IMR-90 (cell line): ENCODE measurements around the gene DYRK2. TPM values are rescaled to one million over a fixed set of nuclear protein-coding genes. Genes with fewer than 3 reads are reported as not detected.

ENCODE experiments used
- ATAC-seq: fragments of 200-7000 bp; cut with Tn5 transposase; 2 replicates; pipeline ENCODE4 v1.9.1; 2020; ENCODE audit warnings: low read depth, mild to moderate bottlenecking, moderate library complexity
- BruUV-seq: library from RNA; stranded (reverse); fragments of 400-500 nt; replicated peaks from 2 replicates; lab custom pipeline; 2021; lab: Mats Ljungman, UMichigan
- CTCF ChIA-PET: fragments of 300-600 bp; formaldehyde crosslinking; extraction: SDS; loops from one replicate; lab custom pipeline; 2021; ENCODE audit warnings: antibody characterized with exemption; lab: Yijun Ruan, JAX
- POLR2A ChIA-PET: fragments of 300-600 bp; sonication (Branson Sonifier 250); formaldehyde crosslinking; loops from one replicate; lab custom pipeline; 2022; ENCODE audit warnings: antibody characterized with exemption; ENCODE audit not compliant: unreplicated experiment; lab: Charles Lee
- DNase-seq: peaks from one replicate; pipeline ENCODE4 v3.0.0; 2013
- H2AFZ ChIP-seq: replicated peaks from 2 replicates; pipeline ENCODE3; 2013; ENCODE audit warnings: low read length, mild to moderate bottlenecking; ENCODE audit not compliant: poor library complexity
- H2AK5ac ChIP-seq: 2 replicates; pipeline ENCODE4 v1.6.1; 2013; ENCODE audit warnings: low read depth, low read length, inconsistent platforms
- H2AK9ac ChIP-seq: replicated peaks from 2 replicates; pipeline ENCODE3; 2013; ENCODE audit warnings: mild to moderate bottlenecking, low read depth, low read length, moderate library complexity; ENCODE audit not compliant: poor library complexity
- H2BK120ac ChIP-seq: 2 replicates; pipeline ENCODE4 v1.6.1; 2013; ENCODE audit warnings: low read depth, low read length, inconsistent platforms
- H2BK15ac ChIP-seq: 3 replicates; pipeline ENCODE4 v1.6.1; 2013; ENCODE audit warnings: low read depth, low read length, inconsistent platforms
- H2BK20ac ChIP-seq: 2 replicates; pipeline ENCODE4 v1.6.1; 2013; ENCODE audit warnings: low read depth, mild to moderate bottlenecking, inconsistent platforms, low read length, moderate library complexity
- H2BK5ac ChIP-seq: 2 replicates; pipeline ENCODE4 v1.6.1; 2013; ENCODE audit warnings: mild to moderate bottlenecking, low read depth, low read length, inconsistent platforms; ENCODE audit not compliant: poor library complexity, severe bottlenecking
- H3K14ac ChIP-seq: replicated peaks from 2 replicates; pipeline ENCODE4 v1.6.1; 2013; ENCODE audit warnings: low read depth, low read length, inconsistent platforms
- H3K18ac ChIP-seq: 2 replicates; pipeline ENCODE4 v1.6.1; 2013; ENCODE audit warnings: low read depth, low read length, control low read depth
- H3K23ac ChIP-seq: 2 replicates; pipeline ENCODE4 v1.6.1; 2013; ENCODE audit warnings: low read depth, low read length, inconsistent platforms
- H3K27ac ChIP-seq: 2 replicates; pipeline ENCODE4 v1.5.1; 2013; ENCODE audit warnings: mild to moderate bottlenecking, control low read depth, low read length; ENCODE audit not compliant: insufficient read depth
- H3K27me3 ChIP-seq: 2 replicates; pipeline ENCODE4 v1.6.1; 2013; ENCODE audit warnings: low read length; ENCODE audit not compliant: control insufficient read depth, insufficient read depth
- H3K36me3 ChIP-seq: 2 replicates; pipeline ENCODE4 v1.6.1; 2013; ENCODE audit warnings: low read length, mixed read lengths; ENCODE audit not compliant: control insufficient read depth, insufficient read depth
- H3K4ac ChIP-seq: 2 replicates; pipeline ENCODE4 v1.6.1; 2013; ENCODE audit warnings: low read depth, low read length, inconsistent platforms
- H3K4me1 ChIP-seq: 2 replicates; pipeline ENCODE4 v1.6.1; 2013; ENCODE audit warnings: low read length, mixed read lengths; ENCODE audit not compliant: control insufficient read depth, insufficient read depth
- H3K4me2 ChIP-seq: 2 replicates; pipeline ENCODE4 v1.6.1; 2013; ENCODE audit warnings: low read depth, mild to moderate bottlenecking, control low read depth, low read length, moderate library complexity
- H3K4me3 ChIP-seq: 2 replicates; pipeline ENCODE4 v1.5.1; 2013; ENCODE audit warnings: low read depth, mild to moderate bottlenecking, control low read depth, low read length, moderate library complexity; ENCODE audit not compliant: insufficient read depth
- H3K56ac ChIP-seq: 2 replicates; pipeline ENCODE4 v1.6.1; 2013; ENCODE audit warnings: low read length, inconsistent platforms; ENCODE audit not compliant: insufficient read depth; ENCODE audit errors: extremely low read depth
- H3K79me1 ChIP-seq, 2 experiments: 2 replicates each; pipeline ENCODE4 v1.6.1; 2013; ENCODE audit warnings: low read length in 2 of 2, inconsistent platforms in 1 of 2, low read depth in 1 of 2
- H3K9ac ChIP-seq: 2 replicates; pipeline ENCODE4 v1.6.1; 2013; ENCODE audit warnings: low read depth, low read length, control low read depth
- H3K9me1 ChIP-seq: 2 replicates; pipeline ENCODE4 v1.6.1; 2013; ENCODE audit warnings: low read length, inconsistent platforms; ENCODE audit not compliant: insufficient read depth
- H3K9me3 ChIP-seq: 2 replicates; pipeline ENCODE4 v1.6.1; 2013; ENCODE audit warnings: low read length; ENCODE audit not compliant: control insufficient read depth, insufficient read depth
- H4K20me1 ChIP-seq: 2 replicates; pipeline ENCODE4 v1.6.1; 2013; ENCODE audit warnings: low read length, inconsistent platforms; ENCODE audit not compliant: insufficient read depth
- H4K5ac ChIP-seq: 2 replicates; pipeline ENCODE4 v1.6.1; 2013; ENCODE audit warnings: mild to moderate bottlenecking, low read depth, low read length, control low read depth
- H4K8ac ChIP-seq, 2 experiments: 2 replicates each; pipeline ENCODE4 v1.6.1; 2013; ENCODE audit warnings: low read depth in 2 of 2, low read length in 2 of 2, control low read depth in 1 of 2, inconsistent platforms in 1 of 2
- H4K91ac ChIP-seq: 2 replicates; pipeline ENCODE4 v1.6.1; 2013; ENCODE audit warnings: low read depth, low read length, inconsistent platforms; ENCODE audit not compliant: insufficient read depth
- CTCF ChIP-seq: conservative IDR thresholded peaks from 2 replicates; pipeline ENCODE4 v1.5.1; 2012; ENCODE audit warnings: mild to moderate bottlenecking, low read depth, low read length, improper control_type of control experiment
- POLR2A ChIP-seq: IDR thresholded peaks from 2 replicates; pipeline ENCODE4 v1.6.1; 2012; ENCODE audit warnings: mild to moderate bottlenecking, low read depth, low read length
- RAD21 ChIP-seq: IDR thresholded peaks from 2 replicates; pipeline ENCODE4 v1.6.1; 2012; ENCODE audit warnings: low read length, improper control_type of control experiment
- WGBS, 2 experiments: methylation state at CpG; one replicate each; pipeline versions ENCODE4 v1.1.5 to v1.1.7; 2013; ENCODE audit warnings: missing lambda C conversion rate in 2 of 2; ENCODE audit not compliant: insufficient read length in 1 of 2; ENCODE audit errors: extremely low coverage in 2 of 2; 5-methylcytosine and 5-hydroxymethylcytosine counted together
- dilution Hi-C: fragments of 300-500 bp; cut with HindIII; formaldehyde crosslinking; loops from one replicate; pipeline ENCODE4 v1.14.3; 2018; ENCODE audit warnings: low sequenced_read_pairs; ENCODE audit not compliant: unreplicated experiment
- in situ Hi-C: fragments of 300-500 bp; cut with MboI; formaldehyde crosslinking; loops from 3 replicates; pipeline ENCODE4 v1.14.3; 2019; ENCODE audit warnings: low sequenced_read_pairs, inconsistent platforms, mixed read lengths
- intact Hi-C: fragments of 100-400 bp; cut with micrococcal nuclease; formaldehyde crosslinking; loops from 2 replicates; pipeline ENCODE4 v1.10.0; 2022
- polyA plus RNA-seq, 3 experiments: library from polyadenylated mRNA; depleted of rRNA; stranded (reverse); fragments of >200 nt; gene quantifications; 2 replicates each; pipeline ENCODE4 v1.2.3, GENCODE V29; 2012; ENCODE audit warnings: low replicate concordance in 1 of 3
- total RNA-seq: library from RNA; depleted of rRNA; stranded (reverse); fragments of >200 nt; gene quantifications from 2 replicates; pipeline ENCODE4 v1.2.3, GENCODE V29; 2012

The DYRK2 gene
- total and polyA plus RNA-seq, 2 of the 4 experiments (the other 2 are of a cell fraction), result 16.3 to 23.1 TPM

GRCh38 chr12:67621926-67622325 lies 26.6 kb upstream of the DYRK2 start:
- no peak overlapping the region for H3K4ac ChIP-seq
- no peak overlapping the region for H3K4me2 ChIP-seq
- no peak overlapping the region for H2BK20ac ChIP-seq
- no peak overlapping the region for H3K4me3 ChIP-seq
- H4K8ac ChIP-seq, result no peak overlapping the region
- dilution Hi-C loops, result no loop called here
- no peaks in the 10 kb centered on the region for H3K36me3 ChIP-seq
- H3K9ac ChIP-seq, result no peak overlapping the region
- H2AK9ac ChIP-seq, result no peak overlapping the region
- no peak overlapping the region for H2BK5ac ChIP-seq
- no peak overlapping the region for H2BK15ac ChIP-seq
- no peak overlapping the region for H3K18ac ChIP-seq
- no peaks in the 10 kb centered on the region for H3K4me1 ChIP-seq
- no peaks in the 10 kb centered on the region; the same call in 1 of the 2 replicates for H3K9me1 ChIP-seq
- TF ChIP-seq CTCF (no peak), POLR2A (no peak), RAD21 (no peak)
- no peak overlapping the region for H4K5ac ChIP-seq
- in situ Hi-C loops, result no loop called here
- no peak overlapping the region for H2AK5ac ChIP-seq
- no CpG with 5 or more reads among the region's 4 CpGs for WGBS, 2 experiments
- no peak overlapping the region for H2BK120ac ChIP-seq
- ChIA-PET POLR2A (no interaction called here), CTCF (no interaction called here)
- H3K79me1 ChIP-seq, result no peaks in the 10 kb centered on the region
- no peak overlapping the region for H3K14ac ChIP-seq
- H3K23ac ChIP-seq, result no peak overlapping the region
- no peak for ATAC-seq
- no peak for DNase-seq
- H3K27me3 ChIP-seq, result peaks cover 4% of the 10 kb centered on the region; the same call in 1 of the 2 replicates
- H3K9me3 ChIP-seq, result no peaks in the 10 kb centered on the region
- no TSS peak for BruUV-seq
- no peak overlapping the region for H2AFZ ChIP-seq
- no peak overlapping the region for H3K27ac ChIP-seq
- no peak overlapping the region for H4K91ac ChIP-seq
- intact Hi-C loops, result no loop called here
- H3K56ac ChIP-seq, result no peak overlapping the region
- no peaks in the 10 kb centered on the region for H4K20me1 ChIP-seq
